HCT116 (cell line): ENCODE results near the gene KDSR. TPM values are rescaled to one million over a fixed set of nuclear protein-coding genes. Genes with fewer than 3 reads are reported as not detected.

ENCODE experiments used
- ATAC-seq: fragments of 200-7000 bp; cut with Tn5 transposase; 2 replicates; pipeline ENCODE4 v1.9.1; 2020; ENCODE audit warnings: mild to moderate bottlenecking, moderate library complexity
- BruUV-seq: library from RNA; stranded (reverse); fragments of 400-500 nt; replicated peaks from 2 replicates; lab custom pipeline; 2021; lab: Mats Ljungman, UMichigan
- CTCF ChIA-PET: fragments of 300-600 bp; sonication (Branson Sonifier 250); formaldehyde crosslinking; loops from one replicate; lab custom pipeline; 2021; ENCODE audit warnings: antibody characterized with exemption; lab: Charles Lee
- POLR2A ChIA-PET: fragments of 300-600, 350-600 bp; sonication (Branson Sonifier 250); formaldehyde crosslinking; loops from one replicate; lab custom pipeline; 2021; ENCODE audit warnings: antibody characterized with exemption; lab: Charles Lee
- RAD21 ChIA-PET, 2 experiments: fragments of 300-600 bp; sonication (Branson Sonifier 250); formaldehyde crosslinking; loops; one replicate each; lab custom pipeline; 2023; ENCODE audit warnings: low total read pairs in 2 of 2; ENCODE audit not compliant: uncharacterized antibody in 2 of 2, unreplicated experiment in 2 of 2, low non-redundant PET in 1 of 2; lab: Charles Lee
- DNase-seq: peaks from one replicate; pipeline ENCODE4 v3.0.0-alpha.2; 2010; ENCODE audit warnings: low read depth, low spot score
- H2AFZ ChIP-seq: fragments of 200-600 bp; shearing (Covaris generic), sonication (generic); 2 replicates; pipeline ENCODE4 v1.6.1; 2017; ENCODE audit warnings: low read depth, mixed run types, mixed read lengths, antibody characterized with exemption, low read length; ENCODE audit not compliant: poor library complexity, severe bottlenecking
- H3K27ac ChIP-seq: 2 replicates; pipeline ENCODE4 v1.5.1; 2012; ENCODE audit warnings: low read depth, low read length
- H3K27me3 ChIP-seq: fragments of 200-600 bp; sonication (generic); 2 replicates; pipeline ENCODE4 v1.6.1; 2016; ENCODE audit warnings: mixed run types, low read length, mixed read lengths; ENCODE audit not compliant: insufficient read depth
- H3K36me3 ChIP-seq, 2 experiments: fragments of 200-500 bp in 1 of 2; fragments of 200-600 bp in 1 of 2; sonication (Bioruptor generic) in 1 of 2; sonication (generic) in 1 of 2; 2 replicates each; pipeline versions ENCODE4 v1.5.1 to v1.6.1; 2014 to 2016; ENCODE audit warnings: low read length in 2 of 2, inconsistent platforms in 1 of 2, mixed read lengths in 1 of 2, mixed run types in 1 of 2; ENCODE audit not compliant: insufficient read depth in 2 of 2, control insufficient read depth in 1 of 2
- H3K4me1 ChIP-seq, 2 experiments: fragments of 200-600 bp in 1 of 2; sonication (generic) in 1 of 2; 2 replicates each; pipeline versions ENCODE4 v1.5.1 to v1.6.1; 2012 to 2017; ENCODE audit warnings: low read length in 2 of 2, inconsistent platforms in 1 of 2, mild to moderate bottlenecking in 1 of 2, mixed read lengths in 1 of 2, mixed run types in 1 of 2, moderate library complexity in 1 of 2; ENCODE audit not compliant: insufficient read depth in 2 of 2, control insufficient read depth in 1 of 2
- H3K4me2 ChIP-seq: fragments of 200-600 bp; sonication (generic); 2 replicates; pipeline ENCODE4 v1.6.1; 2017; ENCODE audit warnings: mixed run types, low read length, mixed read lengths
- H3K4me3 ChIP-seq, 2 experiments: fragments of 200-600 bp in 1 of 2; sonication (generic) in 1 of 2; replicated peaks in 1 of 2; 2 replicates each; pipeline ENCODE4 v1.5.1; 2011 to 2016; ENCODE audit warnings: low read length in 2 of 2, control low read depth in 1 of 2, low read depth in 1 of 2, mild to moderate bottlenecking in 1 of 2, mixed read lengths in 1 of 2, mixed run types in 1 of 2
- H3K79me2 ChIP-seq: fragments of 200-600 bp; sonication (generic); 2 replicates; pipeline ENCODE4 v1.6.1; 2017; ENCODE audit warnings: mild to moderate bottlenecking, mixed run types, low read length, moderate library complexity, mixed read lengths; ENCODE audit not compliant: insufficient read depth
- H3K9ac ChIP-seq: fragments of 200-600 bp; sonication (generic); 2 replicates; pipeline ENCODE4 v1.6.1; 2016; ENCODE audit warnings: low read length, mixed read lengths
- H3K9me2 ChIP-seq: fragments of 200-600 bp; sonication (generic), shearing (Covaris generic); 2 replicates; pipeline ENCODE4 v1.6.1; 2017; ENCODE audit warnings: mixed run types, mild to moderate bottlenecking, moderate library complexity; ENCODE audit not compliant: insufficient read depth
- H3K9me3 ChIP-seq, 2 experiments: fragments of 200-500 bp in 1 of 2; fragments of 200-600 bp in 1 of 2; sonication (Bioruptor generic) in 1 of 2; sonication (generic) in 1 of 2; 2 replicates each; pipeline ENCODE4 v1.6.1; 2014 to 2017; ENCODE audit warnings: low read length in 2 of 2, mixed read lengths in 2 of 2, inconsistent platforms in 1 of 2, low read depth in 1 of 2, mild to moderate bottlenecking in 1 of 2, mixed run types in 1 of 2, moderate library complexity in 1 of 2; ENCODE audit not compliant: control insufficient read depth in 1 of 2, insufficient read depth in 1 of 2
- H4K20me1 ChIP-seq: fragments of 200-600 bp; sonication (generic), shearing (Covaris generic); 2 replicates; pipeline ENCODE4 v1.6.1; 2017; ENCODE audit warnings: mixed run types, mild to moderate bottlenecking, moderate library complexity; ENCODE audit not compliant: insufficient read depth
- CBX3 ChIP-seq: IDR thresholded peaks from 2 replicates; pipeline ENCODE4 v1.6.1; 2012; ENCODE audit warnings: low read depth
- CEBPB ChIP-seq: IDR thresholded peaks from 2 replicates; pipeline ENCODE4 v1.6.1; 2012; ENCODE audit warnings: low read depth
- EGR1 ChIP-seq: IDR thresholded peaks from 2 replicates; pipeline ENCODE4 v1.6.1; 2012; ENCODE audit warnings: low read depth
- ELF1 ChIP-seq: IDR thresholded peaks from 2 replicates; pipeline ENCODE4 v1.6.1; 2012; ENCODE audit warnings: low read depth, borderline replicate concordance
- EZH2 ChIP-seq: fragments of 200-600 bp; sonication (generic); IDR thresholded peaks from 2 replicates; pipeline ENCODE4 v1.6.1; 2017; ENCODE audit warnings: antibody characterized with exemption, mixed run types
- EZH2phosphoT487 ChIP-seq: fragments of 200-600 bp; IDR thresholded peaks from 2 replicates; pipeline ENCODE4 v1.6.1; 2018; ENCODE audit warnings: antibody characterized with exemption, borderline replicate concordance
- POLR2A ChIP-seq: IDR thresholded peaks from 2 replicates; pipeline ENCODE4 v1.7.0; 2011; ENCODE audit warnings: borderline replicate concordance; ENCODE audit not compliant: insufficient read depth, insufficient read length; ENCODE audit errors: extremely low read depth
- RAD21 ChIP-seq: IDR thresholded peaks from 2 replicates; pipeline ENCODE4 v1.6.1; 2012; ENCODE audit warnings: low read depth, mild to moderate bottlenecking
- SIN3A ChIP-seq: IDR thresholded peaks from 2 replicates; pipeline ENCODE4 v1.6.1; 2012; ENCODE audit warnings: low read depth
- TCF7L2 ChIP-seq: IDR thresholded peaks from 2 replicates; pipeline ENCODE4 v1.7.0; 2011; ENCODE audit warnings: borderline replicate concordance, inconsistent platforms; ENCODE audit not compliant: insufficient read depth, insufficient read length; ENCODE audit errors: extremely low read depth
- ZFX ChIP-seq: fragments of 450-650 bp; IDR thresholded peaks from 2 replicates; pipeline ENCODE4 v1.6.1; 2017
- intact Hi-C: fragments of 100-400 bp; cut with micrococcal nuclease; formaldehyde crosslinking; loops from 2 replicates; pipeline ENCODE4 v1.10.0; 2022
- total RNA-seq: library from RNA; stranded (reverse); gene quantifications from one replicate; pipeline ENCODE4 v1.2.1, GENCODE V29; 2021; ENCODE audit not compliant: unreplicated experiment
- TF ChIP-seq, protein P1 (sequence below), 3 experiments: fragments of 200-600 bp in 1 of 3; sonication (generic) in 1 of 3; IDR thresholded peaks in 2 of 3; conservative IDR thresholded peaks in 1 of 3; 2 replicates each; pipeline ENCODE4 v1.5.1; 2012 to 2017; ENCODE audit warnings: low read depth in 2 of 3, low read length in 2 of 3, antibody characterized with exemption in 1 of 3, borderline replicate concordance in 1 of 3, control low read depth in 1 of 3, mild to moderate bottlenecking in 1 of 3, mixed read lengths in 1 of 3, mixed run types in 1 of 3, moderate library complexity in 1 of 3; ENCODE audit not compliant: insufficient read depth in 1 of 3
- TF ChIP-seq, protein P2 (sequence below): IDR thresholded peaks from 2 replicates; pipeline ENCODE4 v1.6.1; 2012
- TF ChIP-seq, protein P3 (sequence below): IDR thresholded peaks from 2 replicates; pipeline ENCODE4 v1.6.1; 2011; ENCODE audit warnings: mild to moderate bottlenecking, low read length, moderate library complexity; ENCODE audit not compliant: insufficient replicate concordance; ENCODE audit errors: extremely low read depth
- TF ChIP-seq, protein P4 (sequence below): IDR thresholded peaks from 2 replicates; pipeline ENCODE4 v1.6.1; 2012; ENCODE audit warnings: low read depth
- TF ChIP-seq, protein P5 (sequence below): IDR thresholded peaks from 2 replicates; pipeline ENCODE4 v1.6.1; 2012

KDSR gene
- total RNA-seq, 1 experiment from 2014 or later = 68.6 TPM

DNA sequence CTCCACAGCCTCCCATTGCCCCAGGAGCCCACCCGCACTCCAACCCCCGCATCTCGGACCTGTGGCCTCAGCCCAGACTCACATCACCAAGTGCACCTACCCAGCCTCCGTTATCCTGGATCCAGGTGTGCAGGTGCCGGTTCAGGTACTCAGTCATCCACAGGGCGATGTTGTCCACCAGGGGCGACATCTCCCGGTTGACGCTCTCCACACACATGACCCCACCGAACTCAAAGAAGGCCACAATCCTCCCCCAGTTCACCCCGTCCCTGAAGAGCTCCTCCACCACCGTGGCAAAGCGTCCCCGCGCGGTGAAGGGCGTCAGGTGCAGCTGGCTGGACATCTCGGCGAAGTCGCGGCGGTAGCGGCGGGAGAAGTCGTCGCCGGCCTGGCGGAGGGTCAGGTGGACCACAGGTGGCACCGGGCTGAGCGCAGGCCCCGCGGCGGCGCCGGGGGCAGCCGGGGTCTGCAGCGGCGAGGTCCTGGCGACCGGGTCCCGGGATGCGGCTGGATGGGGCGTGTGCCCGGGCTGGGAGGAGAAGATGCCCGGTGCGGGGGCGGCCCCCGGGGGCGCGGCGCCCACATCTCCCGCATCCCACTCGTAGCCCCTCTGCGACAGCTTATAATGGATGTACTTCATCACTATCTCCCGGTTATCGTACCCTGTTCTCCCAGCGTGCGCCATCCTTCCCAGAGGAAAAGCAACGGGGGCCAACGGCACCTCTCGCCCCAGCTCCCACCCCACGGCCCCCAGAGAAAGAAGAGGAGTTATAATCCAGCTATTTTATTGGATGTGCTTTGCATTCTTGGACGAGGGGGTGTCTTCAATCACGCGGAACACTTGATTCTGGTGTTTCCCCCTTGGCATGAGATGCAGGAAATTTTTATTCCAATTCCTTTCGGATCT lies 48.8 kb downstream of the KDSR start:
- Histone ChIP-seq H3K27me3 (0 out of 2 replicates have a peak, but pooled peaks cover 7% of the 10 kb centered on the region), H4K20me1 (no peaks in the 10 kb centered on the region), H3K79me2 (no peaks in the 10 kb centered on the region), H3K4me3 (no peak overlapping the region), H3K9ac (no peak overlapping the region), H3K9me2 (no peaks in the 10 kb centered on the region), H3K27ac (no peak overlapping the region), H3K4me1 (peaks cover 5 to 24% of the 10 kb centered on the region in 2 experiments; a peak in 2 of 4 replicates), H3K9me3 (no peaks in the 10 kb centered on the region), H3K4me2 (peak overlapping the region; percentile 98), H2AFZ (no peak overlapping the region), H3K36me3 (no peaks in the 10 kb centered on the region)
- RAD21 ChIA-PET = no interaction called here
- POLR2A ChIA-PET = no interaction called here
- intact Hi-C loops = no loop called here
- ATAC-seq (no peak), DNase-seq (no peak)
- TF ChIP-seq EZH2 (no peak), ZFX (no peak), POLR2A (no peak), EZH2phosphoT487 (no peak), ELF1 (no peak), TCF7L2 (no peak), CEBPB (no peak), RAD21 (no peak), EGR1 (no peak), SIN3A (no peak), CBX3 (no peak)
- TF ChIP-seq, protein P1, sequence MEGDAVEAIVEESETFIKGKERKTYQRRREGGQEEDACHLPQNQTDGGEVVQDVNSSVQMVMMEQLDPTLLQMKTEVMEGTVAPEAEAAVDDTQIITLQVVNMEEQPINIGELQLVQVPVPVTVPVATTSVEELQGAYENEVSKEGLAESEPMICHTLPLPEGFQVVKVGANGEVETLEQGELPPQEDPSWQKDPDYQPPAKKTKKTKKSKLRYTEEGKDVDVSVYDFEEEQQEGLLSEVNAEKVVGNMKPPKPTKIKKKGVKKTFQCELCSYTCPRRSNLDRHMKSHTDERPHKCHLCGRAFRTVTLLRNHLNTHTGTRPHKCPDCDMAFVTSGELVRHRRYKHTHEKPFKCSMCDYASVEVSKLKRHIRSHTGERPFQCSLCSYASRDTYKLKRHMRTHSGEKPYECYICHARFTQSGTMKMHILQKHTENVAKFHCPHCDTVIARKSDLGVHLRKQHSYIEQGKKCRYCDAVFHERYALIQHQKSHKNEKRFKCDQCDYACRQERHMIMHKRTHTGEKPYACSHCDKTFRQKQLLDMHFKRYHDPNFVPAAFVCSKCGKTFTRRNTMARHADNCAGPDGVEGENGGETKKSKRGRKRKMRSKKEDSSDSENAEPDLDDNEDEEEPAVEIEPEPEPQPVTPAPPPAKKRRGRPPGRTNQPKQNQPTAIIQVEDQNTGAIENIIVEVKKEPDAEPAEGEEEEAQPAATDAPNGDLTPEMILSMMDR (IDR thresholded peaks at IDR 0.05 in 2 of 3, conservative IDR thresholded peaks at IDR 0.05 in 1 of 3; ENCODE audit: borderline replicate concordance in 1 of 3, insufficient read depth in 1 of 3, low read depth in 2 of 3, low read length in 2 of 3) = no peak
- TF ChIP-seq, protein P2, sequence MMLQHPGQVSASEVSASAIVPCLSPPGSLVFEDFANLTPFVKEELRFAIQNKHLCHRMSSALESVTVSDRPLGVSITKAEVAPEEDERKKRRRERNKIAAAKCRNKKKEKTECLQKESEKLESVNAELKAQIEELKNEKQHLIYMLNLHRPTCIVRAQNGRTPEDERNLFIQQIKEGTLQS = no peak
- TF ChIP-seq, protein P3, sequence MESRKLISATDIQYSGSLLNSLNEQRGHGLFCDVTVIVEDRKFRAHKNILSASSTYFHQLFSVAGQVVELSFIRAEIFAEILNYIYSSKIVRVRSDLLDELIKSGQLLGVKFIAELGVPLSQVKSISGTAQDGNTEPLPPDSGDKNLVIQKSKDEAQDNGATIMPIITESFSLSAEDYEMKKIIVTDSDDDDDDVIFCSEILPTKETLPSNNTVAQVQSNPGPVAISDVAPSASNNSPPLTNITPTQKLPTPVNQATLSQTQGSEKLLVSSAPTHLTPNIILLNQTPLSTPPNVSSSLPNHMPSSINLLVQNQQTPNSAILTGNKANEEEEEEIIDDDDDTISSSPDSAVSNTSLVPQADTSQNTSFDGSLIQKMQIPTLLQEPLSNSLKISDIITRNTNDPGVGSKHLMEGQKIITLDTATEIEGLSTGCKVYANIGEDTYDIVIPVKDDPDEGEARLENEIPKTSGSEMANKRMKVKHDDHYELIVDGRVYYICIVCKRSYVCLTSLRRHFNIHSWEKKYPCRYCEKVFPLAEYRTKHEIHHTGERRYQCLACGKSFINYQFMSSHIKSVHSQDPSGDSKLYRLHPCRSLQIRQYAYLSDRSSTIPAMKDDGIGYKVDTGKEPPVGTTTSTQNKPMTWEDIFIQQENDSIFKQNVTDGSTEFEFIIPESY = no peak
- TF ChIP-seq, protein P4, sequence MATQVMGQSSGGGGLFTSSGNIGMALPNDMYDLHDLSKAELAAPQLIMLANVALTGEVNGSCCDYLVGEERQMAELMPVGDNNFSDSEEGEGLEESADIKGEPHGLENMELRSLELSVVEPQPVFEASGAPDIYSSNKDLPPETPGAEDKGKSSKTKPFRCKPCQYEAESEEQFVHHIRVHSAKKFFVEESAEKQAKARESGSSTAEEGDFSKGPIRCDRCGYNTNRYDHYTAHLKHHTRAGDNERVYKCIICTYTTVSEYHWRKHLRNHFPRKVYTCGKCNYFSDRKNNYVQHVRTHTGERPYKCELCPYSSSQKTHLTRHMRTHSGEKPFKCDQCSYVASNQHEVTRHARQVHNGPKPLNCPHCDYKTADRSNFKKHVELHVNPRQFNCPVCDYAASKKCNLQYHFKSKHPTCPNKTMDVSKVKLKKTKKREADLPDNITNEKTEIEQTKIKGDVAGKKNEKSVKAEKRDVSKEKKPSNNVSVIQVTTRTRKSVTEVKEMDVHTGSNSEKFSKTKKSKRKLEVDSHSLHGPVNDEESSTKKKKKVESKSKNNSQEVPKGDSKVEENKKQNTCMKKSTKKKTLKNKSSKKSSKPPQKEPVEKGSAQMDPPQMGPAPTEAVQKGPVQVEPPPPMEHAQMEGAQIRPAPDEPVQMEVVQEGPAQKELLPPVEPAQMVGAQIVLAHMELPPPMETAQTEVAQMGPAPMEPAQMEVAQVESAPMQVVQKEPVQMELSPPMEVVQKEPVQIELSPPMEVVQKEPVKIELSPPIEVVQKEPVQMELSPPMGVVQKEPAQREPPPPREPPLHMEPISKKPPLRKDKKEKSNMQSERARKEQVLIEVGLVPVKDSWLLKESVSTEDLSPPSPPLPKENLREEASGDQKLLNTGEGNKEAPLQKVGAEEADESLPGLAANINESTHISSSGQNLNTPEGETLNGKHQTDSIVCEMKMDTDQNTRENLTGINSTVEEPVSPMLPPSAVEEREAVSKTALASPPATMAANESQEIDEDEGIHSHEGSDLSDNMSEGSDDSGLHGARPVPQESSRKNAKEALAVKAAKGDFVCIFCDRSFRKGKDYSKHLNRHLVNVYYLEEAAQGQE = no peak
- TF ChIP-seq, protein P5, sequence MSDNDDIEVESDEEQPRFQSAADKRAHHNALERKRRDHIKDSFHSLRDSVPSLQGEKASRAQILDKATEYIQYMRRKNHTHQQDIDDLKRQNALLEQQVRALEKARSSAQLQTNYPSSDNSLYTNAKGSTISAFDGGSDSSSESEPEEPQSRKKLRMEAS = no peak
- CTCF ChIA-PET = interaction anchor here (1.7 kb wide), 1 partner anchor 186 kb away, joined by 4 read pairs; no protein-coding TSS in a partner anchor
- no TSS peak for BruUV-seq
